ENCODE results near the gene CACNB1.
"Not testable (repeated sequence)": the region's sequence is repeated elsewhere in the genome, so short reads cannot be mapped to it uniquely, and the experiment has no call there.

CACNB1 gene

DNA sequence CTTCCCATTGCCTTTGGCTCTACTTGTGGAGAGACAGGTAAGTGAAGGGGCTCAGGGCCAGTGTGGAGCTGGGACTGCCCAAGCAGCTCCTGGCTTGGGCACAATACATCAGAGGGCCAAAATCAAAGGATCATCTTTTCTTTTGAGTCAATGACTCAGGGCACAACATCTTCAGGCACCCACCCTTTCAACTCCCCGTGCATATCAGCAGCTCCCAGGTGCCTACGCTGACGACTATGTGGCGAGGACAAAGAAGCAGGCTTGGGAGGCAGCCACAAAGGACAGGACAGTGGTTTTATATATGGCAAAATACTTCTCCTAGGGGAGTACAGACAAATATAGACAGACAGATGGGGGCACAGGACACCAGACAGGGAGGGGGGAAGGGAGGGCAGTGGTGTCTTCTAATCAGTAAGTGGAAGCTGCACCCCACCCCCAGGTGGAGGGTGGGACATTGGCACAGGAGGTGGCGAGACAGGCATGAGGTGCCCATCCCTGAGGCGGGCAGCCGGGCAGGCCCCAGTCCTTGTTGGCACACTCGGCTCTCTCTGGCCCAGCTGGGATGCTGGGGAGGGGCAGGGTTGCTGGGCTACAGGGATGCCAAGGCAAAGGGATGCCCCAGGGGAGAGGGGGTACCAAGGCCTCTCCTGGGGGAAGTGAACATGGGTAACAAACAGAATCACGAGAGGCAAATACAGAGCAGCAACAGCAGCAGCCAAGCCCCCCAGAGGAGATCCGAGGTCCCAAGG, 23.8 kb downstream of the CACNB1 start:
- no peak for DNase-seq

GRCh38 chr17:39173080-39173479, 24.4 kb downstream of the CACNB1 start:
- DNase-seq = no peak

DNA sequence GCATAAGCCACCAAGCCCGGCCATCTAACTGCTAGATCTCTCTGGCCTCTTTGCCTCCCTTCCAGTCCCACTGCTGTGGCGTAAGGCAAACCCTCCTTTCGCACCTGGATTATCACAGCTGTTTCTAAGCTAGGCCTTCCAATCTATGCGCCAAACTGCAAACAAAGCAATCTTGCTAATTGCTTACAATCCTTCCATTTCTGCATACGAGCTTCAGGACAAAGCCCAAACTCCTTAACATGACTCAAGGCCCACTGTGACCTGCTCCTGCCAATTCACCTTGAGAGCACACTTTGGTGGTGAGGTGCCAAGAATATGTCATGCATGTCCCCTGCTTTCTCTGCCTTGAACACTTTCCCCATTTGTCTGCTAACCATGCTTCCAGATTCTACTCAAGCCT, 25.5 kb downstream of the CACNB1 start:
- no peak for DNase-seq

- DNase-seq = no peak
Measured at GRCh38 chr17:39170558-39170957, 26.9 kb downstream of the CACNB1 start.

DNA sequence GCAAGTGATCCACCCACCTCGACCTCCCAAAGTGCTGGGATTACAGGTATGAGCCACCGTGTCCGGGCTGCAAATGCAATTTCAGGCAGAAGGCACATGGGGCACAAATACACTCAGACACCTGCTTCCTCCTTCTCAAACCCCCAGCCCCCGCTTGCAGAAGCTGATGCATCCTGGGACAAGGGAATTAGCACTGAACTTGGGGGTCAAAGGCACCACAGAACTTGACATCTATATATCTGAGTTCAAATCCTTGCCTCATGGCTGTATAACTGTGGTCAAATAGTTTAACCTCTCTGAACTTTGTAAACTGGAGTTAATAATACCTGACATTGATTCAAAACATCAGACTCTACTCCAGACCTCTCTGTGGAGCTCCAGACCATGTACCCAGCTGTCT, 27.4 kb downstream of the CACNB1 start:
- DNase-seq = no peak

- no peak for DNase-seq
Measured at GRCh38 chr17:39169518-39169917, 28.0 kb downstream of the CACNB1 start.

DNA sequence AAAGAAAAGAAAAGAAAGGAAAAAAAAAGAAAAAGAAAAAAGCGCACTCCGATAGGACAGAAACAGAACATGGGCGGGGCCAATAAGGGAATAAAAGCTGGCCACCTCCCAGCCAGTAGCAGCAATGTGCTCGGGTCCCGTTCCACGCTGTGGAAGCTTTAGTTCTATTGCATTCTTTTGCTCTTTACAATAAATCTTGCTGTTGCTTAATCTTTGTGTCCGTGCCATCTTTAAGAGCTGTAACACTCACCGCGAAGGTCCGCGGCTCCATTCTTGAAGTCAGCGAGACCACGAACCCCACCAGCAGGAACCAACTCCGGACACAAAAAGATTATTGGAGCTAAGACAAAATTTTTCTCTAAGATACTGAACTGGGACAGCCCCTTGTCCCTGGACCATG, 28.4 kb downstream of the CACNB1 start:
- DNase-seq = no peak

GRCh38 chr17:39168503-39168902, 29.0 kb downstream of the CACNB1 start:
- DNase-seq = not testable (repeated sequence)

DNA sequence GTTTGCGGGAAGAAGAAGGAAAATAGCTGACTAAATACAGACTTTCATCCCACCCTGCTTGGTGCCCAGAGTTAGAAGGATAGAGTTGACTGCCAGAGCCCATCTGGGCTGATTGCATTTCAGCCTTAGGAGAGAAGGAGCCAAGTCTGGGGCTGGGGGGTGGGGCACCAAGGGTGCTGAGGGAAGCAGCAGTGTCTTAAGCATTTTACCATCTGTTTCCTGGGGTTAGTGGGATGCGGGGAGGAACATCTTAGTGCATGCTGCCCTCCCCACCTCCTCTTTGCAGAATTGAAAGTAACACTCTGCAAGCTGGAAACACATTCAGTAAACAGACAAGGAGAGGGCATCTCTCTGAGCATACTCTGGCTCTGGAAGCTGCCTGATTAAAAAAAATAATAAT, 30.0 kb downstream of the CACNB1 start:
- DNase-seq = peak; percentile 60

DNA sequence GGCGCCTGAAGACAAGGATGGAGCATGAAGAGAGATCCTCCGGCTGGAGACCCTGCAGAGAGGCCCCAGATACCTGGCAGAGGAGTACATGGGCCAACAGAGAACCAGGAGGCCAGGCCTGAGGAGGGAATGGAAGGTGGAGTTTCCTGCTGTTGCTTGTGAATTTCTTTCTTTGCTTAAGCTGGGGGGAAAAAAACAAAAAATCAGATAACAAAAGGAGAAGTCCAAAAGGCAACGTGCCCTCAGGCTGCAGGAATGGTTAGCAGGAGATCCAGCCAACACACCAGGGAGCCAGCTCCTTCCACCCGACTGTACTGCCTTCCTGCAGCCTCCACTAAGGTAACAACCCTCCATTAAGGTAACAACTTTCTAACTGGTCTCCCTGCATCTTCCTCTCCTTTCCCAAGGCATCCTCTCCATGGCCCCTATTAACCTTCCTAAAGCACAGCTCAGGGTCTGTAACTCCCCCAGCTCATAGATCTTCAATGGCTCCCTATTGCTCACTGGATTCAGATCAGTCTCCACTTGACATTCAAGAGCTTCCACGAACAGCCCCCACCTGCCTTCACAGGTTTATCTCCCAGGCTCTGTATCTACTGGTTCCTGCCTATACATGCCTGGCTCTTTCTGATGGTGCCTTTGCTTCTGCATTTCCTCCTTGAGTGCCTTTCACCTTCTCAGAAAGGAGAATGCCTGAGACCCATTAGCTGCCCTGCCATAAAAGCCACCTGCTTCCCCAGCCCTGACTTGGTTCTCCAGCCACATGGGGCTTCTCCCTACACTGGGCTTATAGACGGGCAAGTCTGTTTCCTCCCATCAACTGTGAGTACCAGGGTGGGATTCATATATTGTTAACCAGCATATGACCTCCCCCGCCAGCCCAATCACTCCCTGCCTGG, 30.8 kb downstream of the CACNB1 start:
- peak; percentile 77 for DNase-seq

DNA sequence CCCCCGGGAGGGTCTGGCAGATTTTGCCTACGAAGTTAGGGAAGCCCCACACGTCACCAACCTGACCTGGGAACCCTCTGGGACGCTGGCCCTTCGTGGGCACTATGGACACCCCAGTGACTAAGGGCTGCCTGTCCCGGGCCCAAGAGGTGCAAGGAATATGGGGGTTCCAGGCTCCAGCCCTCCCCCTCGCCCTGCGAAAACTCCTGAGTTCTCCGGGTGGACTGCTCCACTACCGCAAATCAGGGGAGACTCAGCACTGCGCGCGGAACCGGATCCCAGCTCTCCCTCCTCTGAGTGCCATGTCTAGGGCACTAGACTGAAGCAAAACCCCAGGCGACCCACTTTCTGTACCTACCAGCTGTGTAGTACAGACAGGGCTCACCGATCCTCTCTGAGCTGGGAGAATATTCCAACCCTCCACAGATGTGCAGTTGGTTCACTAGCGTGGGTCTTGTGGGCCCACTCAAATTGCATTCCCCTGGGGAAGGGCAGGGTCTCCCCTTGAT, 31.6 kb downstream of the CACNB1 start, which contains the start of gene ARL5C:
TSS of gene ARL5C (minus strand) at position 321 of the 509 bp plus-strand sequence. CDS start 401 bp downstream, outside the sequence.
- no peak for DNase-seq

- no peak for DNase-seq
Measured at GRCh38 chr17:39165178-39165840, 32.2 kb downstream of the CACNB1 start.

GRCh38 chr17:39164675-39165143, 32.8 kb downstream of the CACNB1 start:
- peak; percentile 79 for DNase-seq

- no peak for DNase-seq
Measured at GRCh38 chr17:39161962-39162361, 35.5 kb downstream of the CACNB1 start.

GRCh38 chr17:39158623-39159022, 38.8 kb downstream of the CACNB1 start:
- DNase-seq = no peak

DNA sequence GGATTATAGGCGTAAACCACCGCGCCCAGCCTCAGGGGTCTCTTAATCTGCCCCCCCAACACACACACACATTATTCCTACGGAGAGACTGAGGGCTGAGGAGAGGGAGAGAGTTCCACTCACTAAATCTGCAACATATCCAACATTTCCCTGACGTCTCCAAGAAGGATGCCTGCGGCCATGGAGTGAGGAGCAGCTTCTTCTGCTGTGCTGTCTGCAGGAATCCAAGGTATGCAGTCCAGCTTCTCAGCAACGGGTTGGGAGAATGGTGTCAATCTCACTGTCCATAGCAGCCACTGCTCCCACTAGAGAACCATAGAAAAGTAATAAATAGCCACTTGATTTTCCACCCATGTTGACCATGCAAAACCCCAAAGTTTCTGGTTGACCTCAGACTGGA, 41.0 kb downstream of the CACNB1 start:
- no peak for DNase-seq

GRCh38 chr17:39155654-39156053, 41.8 kb downstream of the CACNB1 start:
- DNase-seq = no peak

- DNase-seq = peak; percentile 91
Measured at GRCh38 chr17:39153599-39154051, 43.8 kb downstream of the CACNB1 start.

GRCh38 chr17:39151943-39152818, 45.3 kb downstream of the CACNB1 start:
- peak; percentile 74 for DNase-seq

- peak; percentile 24 for DNase-seq
Measured at GRCh38 chr17:39151150-39151942, 46.1 kb downstream of the CACNB1 start, which contains the start of gene PLXDC1. TSS of gene PLXDC1 (minus strand) at chr17:39151637. CDS start at chr17:39151437, 200 bp downstream.

GRCh38 chr17:39150795-39151149, 46.7 kb downstream of the CACNB1 start:
- DNase-seq = no peak

Measured in NCI-H69 (cell line).